CD4-positive, alpha-beta T cell treated with Interleukin-12 subunit alpha and Interleukin-12 subunit beta, for 1 hour (primary cell): ENCODE measurements around the gene LMF2.
A peak's percentile ranks its signal among the peaks of the same experiment; 100 is the strongest.

Experiments used
- DNase-seq: peaks from one replicate; pipeline ENCODE4 v3.0.0-alpha.2; 2020

LMF2 gene

DNA sequence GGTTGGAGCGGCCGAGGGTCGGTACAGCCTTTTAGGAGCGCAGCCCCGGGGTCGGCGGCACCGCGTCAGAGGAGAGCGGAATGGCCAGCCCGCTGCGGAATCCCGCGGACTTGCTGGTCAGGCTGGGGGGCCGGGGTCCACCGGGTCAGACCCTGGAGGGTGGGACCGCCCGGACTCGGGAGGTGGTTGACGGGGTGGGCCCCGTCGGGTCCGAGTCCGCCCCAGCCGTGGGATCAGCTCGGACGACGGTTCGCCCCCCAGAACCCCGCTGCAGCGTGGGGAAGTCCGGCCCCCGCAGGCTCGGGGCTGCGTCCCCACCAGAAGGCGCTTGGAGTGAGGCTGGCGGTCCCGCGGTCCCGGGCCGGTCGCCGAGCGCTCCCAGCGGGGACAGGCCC, 26.5 kb downstream of the LMF2 start:
- no peak for DNase-seq

- no peak for DNase-seq
Observed at GRCh38 chr22:50479721-50480120, 27.8 kb downstream of the LMF2 start.

DNA sequence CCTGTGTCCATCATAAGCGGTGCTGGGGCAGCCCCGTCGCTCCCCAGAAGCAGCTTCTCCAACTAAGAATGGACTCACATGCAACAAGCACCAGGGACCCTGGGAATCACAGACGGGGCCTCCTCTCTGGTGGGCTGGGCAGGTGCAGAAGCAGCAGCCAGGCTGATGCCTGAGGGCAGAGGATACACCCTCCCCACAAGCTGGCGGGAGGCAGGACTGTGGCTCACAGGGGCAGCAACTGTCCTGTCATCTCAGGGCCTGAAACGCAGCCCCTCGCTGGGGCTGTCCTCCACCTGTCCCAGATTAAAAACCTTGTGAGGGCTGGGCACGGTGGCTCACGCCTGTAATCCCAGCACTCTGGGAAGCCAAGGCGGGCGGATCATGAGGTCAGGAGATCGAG, 29.6 kb downstream of the LMF2 start:
- no peak for DNase-seq

DNA sequence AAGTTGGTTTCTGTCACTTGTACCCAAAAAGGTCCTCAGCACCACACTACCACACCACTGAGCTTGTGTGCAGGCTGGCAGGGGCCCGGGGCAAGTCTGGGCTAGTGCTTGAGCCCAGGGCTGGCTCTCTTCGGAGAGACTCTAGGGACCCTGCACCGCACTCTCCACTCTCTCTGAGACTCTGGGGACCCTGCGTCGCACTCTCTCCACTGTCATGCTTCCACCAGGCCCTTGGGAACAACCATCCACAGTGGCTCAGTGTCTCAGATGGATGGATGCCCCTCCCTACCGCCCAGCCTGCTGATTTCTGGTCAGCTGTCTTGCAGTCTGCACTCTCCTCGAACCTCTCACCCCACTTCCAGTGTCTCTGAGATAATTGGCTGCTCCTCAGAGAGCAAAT, 30.6 kb downstream of the LMF2 start:
- no peak for DNase-seq

GRCh38 chr22:50475652-50476002, 31.9 kb downstream of the LMF2 start:
- no peak for DNase-seq

- DNase-seq, result peak; percentile 90
Observed at GRCh38 chr22:50474710-50475651, 32.5 kb downstream of the LMF2 start, which contains the start of gene SBF1. SBF1 (minus strand) TSS chr22:50475035; CDS start chr22:50474840, 195 bp downstream.

DNA sequence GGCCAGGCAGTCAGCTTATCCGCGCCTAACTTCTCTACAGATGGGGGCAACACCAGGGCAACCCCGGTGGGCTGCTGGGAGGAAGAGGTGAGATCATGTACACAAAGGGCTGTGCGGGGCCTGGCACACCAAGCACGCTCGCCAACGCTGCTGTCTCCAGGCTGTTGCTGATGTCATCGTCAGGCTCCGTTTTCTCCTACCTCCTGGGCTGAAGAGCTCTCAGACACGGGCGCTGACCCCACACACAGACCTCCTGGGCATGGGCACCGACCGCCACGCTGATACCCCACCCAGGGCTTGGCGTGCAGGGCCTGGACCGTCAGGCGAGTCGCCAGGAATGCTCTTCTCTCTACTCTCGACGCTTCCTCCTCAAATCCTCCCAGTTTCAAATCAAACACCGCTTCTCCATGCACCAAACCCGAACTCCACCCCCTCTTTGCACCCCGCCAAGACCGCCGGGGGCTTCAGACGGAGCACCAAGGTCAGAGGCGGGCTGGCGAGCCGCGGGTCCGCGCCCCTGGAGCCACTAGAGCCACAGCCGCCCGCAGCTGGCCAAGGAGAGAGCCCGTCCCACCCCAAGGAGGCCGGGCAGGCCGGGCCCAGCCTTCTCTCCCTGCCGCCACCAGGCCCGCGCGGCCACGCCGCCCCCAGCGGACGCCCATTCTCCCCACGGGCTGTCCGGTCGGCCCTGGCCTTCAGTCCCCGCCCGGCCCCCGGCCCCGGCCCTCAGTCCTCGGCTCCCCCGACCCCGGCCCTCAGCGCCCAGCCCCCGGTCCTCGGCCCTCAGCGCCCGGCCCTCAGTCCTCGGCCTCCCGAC, 33.4 kb downstream of the LMF2 start:
- DNase-seq, result peak; percentile 22

GRCh38 chr22:50473088-50473487, 34.4 kb downstream of the LMF2 start:
- DNase-seq, result peak; percentile 68

- DNase-seq, result no peak
Observed at GRCh38 chr22:50471962-50472361, 35.5 kb downstream of the LMF2 start.

DNA sequence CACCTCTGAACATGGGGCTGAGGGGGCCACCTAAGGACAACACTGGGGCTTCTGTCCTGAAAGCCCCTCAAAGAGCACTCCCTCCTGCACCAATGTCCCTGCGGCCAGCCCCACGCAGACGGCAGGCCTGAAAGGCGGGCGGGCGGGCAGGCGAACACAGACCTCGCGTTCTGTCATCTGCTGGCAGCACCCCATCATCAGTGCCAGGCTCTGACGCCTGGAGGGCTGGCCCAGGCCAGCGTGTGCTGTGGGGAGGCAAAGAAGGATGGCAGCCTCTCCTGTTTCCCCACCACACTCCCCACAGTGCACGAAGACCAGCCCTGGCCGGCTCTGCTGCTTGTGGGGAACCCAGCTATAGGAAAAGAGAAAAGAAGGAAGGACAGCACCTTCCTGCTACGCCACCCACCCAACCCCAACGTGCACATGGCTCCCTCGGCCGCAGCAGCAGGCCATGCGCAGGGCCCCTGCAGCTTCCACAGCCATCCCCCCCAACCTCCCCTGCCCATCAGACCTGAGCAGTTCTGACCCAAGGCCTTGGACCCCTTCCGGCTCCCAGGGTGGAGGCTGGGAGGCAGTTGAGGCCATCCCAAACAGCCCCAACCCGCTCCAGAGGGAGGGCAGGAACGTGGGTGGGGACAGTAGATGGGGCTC, 36.2 kb downstream of the LMF2 start:
- no peak for DNase-seq

GRCh38 chr22:50470491-50470890, 37.0 kb downstream of the LMF2 start:
- DNase-seq, result no peak

- peak; percentile 98 for DNase-seq
Observed at GRCh38 chr22:50469377-50470305, 37.9 kb downstream of the LMF2 start.

DNA sequence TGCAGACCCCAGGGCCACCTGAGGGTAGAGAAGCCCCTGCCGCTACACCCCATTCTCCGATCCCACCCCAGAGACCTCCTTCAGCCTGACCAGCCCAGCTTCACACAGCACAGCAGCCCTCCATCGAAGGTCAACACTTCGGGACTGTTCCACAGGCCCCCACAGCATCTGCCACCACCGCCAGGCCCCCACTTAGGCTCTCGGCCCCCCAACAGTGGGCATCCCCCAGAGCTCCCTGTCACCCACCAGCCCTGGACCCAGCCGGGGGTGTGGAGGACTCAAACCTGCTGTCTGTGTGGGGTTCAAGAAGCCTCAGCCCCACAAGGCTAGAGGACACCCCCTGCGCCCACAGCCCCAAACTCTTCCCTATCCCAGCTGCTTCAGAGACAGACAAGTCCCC, 38.9 kb downstream of the LMF2 start:
- no peak for DNase-seq

GRCh38 chr22:50467773-50468440, 39.6 kb downstream of the LMF2 start:
- no peak for DNase-seq

GRCh38 chr22:50467341-50467740, 40.2 kb downstream of the LMF2 start:
- no peak for DNase-seq

DNA sequence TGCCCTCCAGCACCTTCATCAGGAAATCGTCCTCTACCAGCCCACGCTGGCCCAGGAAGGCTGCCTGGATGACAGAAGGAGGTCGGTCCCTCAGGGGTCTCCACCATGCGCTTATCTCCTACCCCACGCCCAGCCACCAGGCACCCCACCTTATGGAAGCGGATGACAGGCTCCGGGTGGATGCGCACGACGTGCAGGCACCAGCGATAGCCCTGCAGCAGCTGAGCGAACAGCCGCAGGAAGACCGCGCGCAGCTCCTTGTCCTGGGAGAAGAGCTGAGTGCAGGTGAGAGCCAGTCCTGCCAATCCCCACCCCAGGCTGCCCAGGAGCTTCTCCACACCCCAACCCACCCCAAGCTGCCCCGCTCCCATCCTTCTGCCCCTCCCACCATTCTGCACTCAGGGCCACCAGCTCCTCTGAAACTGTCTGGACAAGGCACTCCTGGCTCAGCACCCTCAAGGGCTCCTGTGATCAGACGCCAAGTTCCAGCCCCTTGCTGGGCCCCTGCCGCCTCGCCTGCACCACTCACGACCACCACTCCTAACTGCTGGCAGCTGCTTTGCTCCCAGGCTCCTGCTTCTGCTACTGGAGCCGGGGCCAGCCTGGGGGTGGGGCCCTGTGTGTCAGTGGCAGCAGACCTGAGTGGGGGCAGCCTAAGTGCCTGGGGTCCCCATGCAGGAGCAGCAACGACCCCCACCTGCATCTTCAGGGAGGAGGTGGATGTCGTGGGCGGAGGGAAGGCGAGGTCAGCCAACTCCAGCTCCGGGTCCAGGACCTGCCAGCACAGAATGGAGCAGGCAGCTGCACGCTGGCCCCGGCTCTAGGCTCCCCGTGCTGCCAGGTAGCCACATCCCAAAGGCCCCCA, 42.2 kb downstream of the LMF2 start:
- DNase-seq, result no peak

GRCh38 chr22:50464451-50464850, 43.1 kb downstream of the LMF2 start:
- no peak for DNase-seq

- DNase-seq, result no peak
Observed at GRCh38 chr22:50463188-50463900, 44.2 kb downstream of the LMF2 start.

DNA sequence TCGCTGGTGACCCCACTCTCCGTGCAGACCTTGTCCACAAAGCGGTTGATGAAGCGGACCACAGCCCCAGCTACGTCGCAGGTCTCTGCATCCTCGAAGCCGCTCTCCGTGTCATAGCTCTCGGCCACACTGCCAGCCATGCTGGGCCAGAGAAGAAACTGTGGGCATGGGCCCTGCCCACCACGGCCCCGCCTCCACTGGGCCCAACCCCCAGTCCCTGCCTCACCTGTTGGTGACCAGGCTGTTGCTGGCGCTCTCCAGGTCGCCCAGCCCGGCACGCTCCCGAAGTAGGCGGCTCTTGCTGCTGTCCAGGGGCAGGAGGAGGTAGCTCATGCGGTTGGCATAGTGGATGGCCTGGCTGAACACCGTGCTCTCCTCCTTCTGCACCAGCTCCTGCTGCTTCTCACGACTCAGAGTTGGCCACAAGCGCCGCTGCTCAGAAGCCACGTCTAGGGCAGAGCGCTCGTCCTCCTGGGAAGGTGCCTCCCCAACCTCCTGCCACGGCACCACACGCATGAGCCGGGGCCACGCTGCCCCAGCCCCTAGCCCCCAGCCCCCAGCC, 45.4 kb downstream of the LMF2 start:
- DNase-seq, result no peak

- no peak for DNase-seq
Observed at GRCh38 chr22:50461536-50461935, 46.0 kb downstream of the LMF2 start.
